SK-N-MC (cell line): Measurements from ENCODE around the gene PCDH7.

Source experiments
- EZH2 ChIP-seq: fragments of 200-600 bp; sonication (generic); IDR thresholded peaks from one replicate; pipeline ENCODE4 v1.6.1; 2017; ENCODE audit warnings: antibody characterized with exemption
- POLR2AphosphoS5 ChIP-seq: IDR thresholded peaks from 2 replicates; pipeline ENCODE4 v1.6.1; 2012; ENCODE audit warnings: mild to moderate bottlenecking, low read depth, low read length, borderline replicate concordance

DNA sequence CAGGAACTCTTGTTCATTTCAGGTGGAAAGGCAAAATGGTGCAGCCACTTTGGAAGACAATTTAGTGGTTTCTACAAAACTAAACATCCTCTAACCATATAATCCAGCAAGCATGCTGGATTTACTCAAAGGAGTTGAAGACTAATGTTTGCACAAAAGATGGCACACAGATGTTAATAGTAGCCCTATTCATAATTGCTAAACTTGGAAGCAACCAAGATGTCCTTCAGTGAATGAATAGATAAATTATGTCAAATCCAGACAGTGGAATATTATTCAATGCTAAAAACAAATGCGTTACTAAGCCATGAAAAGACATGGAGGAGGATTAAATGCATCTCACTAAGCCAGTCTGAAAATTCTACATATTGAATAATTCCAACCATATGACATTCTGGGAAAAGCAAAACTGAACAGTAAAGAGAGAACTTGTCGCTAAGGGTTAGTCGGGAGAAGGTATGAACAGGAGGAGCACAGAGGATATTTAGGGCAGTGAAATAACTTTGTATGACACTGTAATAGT lies 48.2 kb upstream of the PCDH7 start:
- TF ChIP-seq EZH2, result no peak
- TF ChIP-seq POLR2AphosphoS5, result no peak
